Measurements from ENCODE around the gene NKD1. TPM values are rescaled to one million over a fixed set of nuclear protein-coding genes. Genes with fewer than 3 reads are reported as not detected.
A peak's percentile ranks its signal among the peaks of the same experiment; 100 is the strongest.

Gene NKD1
- total and polyA plus RNA-seq, 8 donors: 0.44 to 284 (median 2.1) TPM

GRCh38 chr16:50525716-50526115 is 22.5 kb upstream of the NKD1 start:
- 84 to 95% (median 94%) methylated on average over 6 of the region's 6 CpGs for WGBS, 5 donors
- DNase-seq: peak in 1 of 2 donors; percentile 1
- H3K27me3 ChIP-seq: peaks cover 0 to 14% (median 4%) of the 10 kb centered on the region in 3 donors
- H3K9me3 ChIP-seq: peaks cover 0 to 16% (median 13%) of the 10 kb centered on the region in 4 donors
- no peaks in the 10 kb centered on the region for H3K36me3 ChIP-seq
- no peak overlapping the region for H3K27ac ChIP-seq
- TF ChIP-seq EP300 (IDR thresholded peaks at IDR 0.05) (no peak), CTCF (IDR thresholded peaks at IDR 0.05) (no peak), POLR2AphosphoS5 (IDR thresholded peaks at IDR 0.05) (no peak), POLR2A (IDR thresholded peaks at IDR 0.05) (no peak)
- intact Hi-C loops (cut with DNase I; ENCODE audit: low total_unique reads): no loop called here
- H3K4me3 ChIP-seq: no peak overlapping the region
- no peaks in the 10 kb centered on the region for H3K4me1 ChIP-seq

GRCh38 chr16:50526249-50526648 is 21.9 kb upstream of the NKD1 start:
- H3K4me3 ChIP-seq: no peak overlapping the region
- TF ChIP-seq CTCF (IDR thresholded peaks at IDR 0.05) (no peak), POLR2A (IDR thresholded peaks at IDR 0.05) (no peak), POLR2AphosphoS5 (IDR thresholded peaks at IDR 0.05) (no peak), EP300 (IDR thresholded peaks at IDR 0.05) (no peak)
- no peaks in the 10 kb centered on the region for H3K4me1 ChIP-seq
- no peak overlapping the region for H3K27ac ChIP-seq
- WGBS, 5 donors: 81 to 88% (median 84%) methylated on average over 4 of the region's 4 CpGs
- DNase-seq: peak in 1 of 2 donors; percentile 9
- intact Hi-C loops (cut with DNase I; ENCODE audit: low total_unique reads): no loop called here
- peaks cover 0 to 16% (median 13%) of the 10 kb centered on the region in 4 donors for H3K9me3 ChIP-seq
- peaks cover 0 to 12% (median 4%) of the 10 kb centered on the region in 3 donors for H3K27me3 ChIP-seq
- H3K36me3 ChIP-seq: no peaks in the 10 kb centered on the region

GRCh38 chr16:50526796-50527195 is 21.4 kb upstream of the NKD1 start:
- Histone ChIP-seq H3K4me1 (no peaks in the 10 kb centered on the region), H3K9me3 (peaks cover 0 to 16% (median 13%) of the 10 kb centered on the region in 4 donors), H3K4me3 (no peak overlapping the region), H3K27ac (no peak overlapping the region), H3K27me3 (peaks cover 0 to 7% (median under 1%) of the 10 kb centered on the region in 3 donors), H3K36me3 (no peaks in the 10 kb centered on the region)
- DNase-seq: no peak
- no peak for TF ChIP-seq POLR2A (IDR thresholded peaks at IDR 0.05)
- no peak for TF ChIP-seq POLR2AphosphoS5 (IDR thresholded peaks at IDR 0.05)
- no peak for TF ChIP-seq CTCF (IDR thresholded peaks at IDR 0.05)
- intact Hi-C loops (cut with DNase I; ENCODE audit: low total_unique reads): no loop called here
- 82 to 94% (median 93%) methylated on average over 3 to 6 of the region's 6 CpGs for WGBS, 5 donors

- 50 to 76% (median 72%) methylated on average over 1 of the region's 1 CpG for WGBS, 5 donors
- DNase-seq: no peak
- Histone ChIP-seq H3K4me3 (no peak overlapping the region), H3K36me3 (no peaks in the 10 kb centered on the region), H3K9me3 (peaks cover 0 to 16% (median 13%) of the 10 kb centered on the region in 4 donors), H3K27ac (no peak overlapping the region), H3K4me1 (no peaks in the 10 kb centered on the region), H3K27me3 (peaks cover 0 to 1% (median 0%) of the 10 kb centered on the region in 3 donors)
- intact Hi-C loops (cut with DNase I; ENCODE audit: low total_unique reads): no loop called here
- no peak for TF ChIP-seq POLR2AphosphoS5 (IDR thresholded peaks at IDR 0.05)
- TF ChIP-seq EP300 (IDR thresholded peaks at IDR 0.05): no peak
- TF ChIP-seq CTCF (IDR thresholded peaks at IDR 0.05): no peak
- TF ChIP-seq POLR2A (IDR thresholded peaks at IDR 0.05): no peak
Observed at GRCh38 chr16:50528820-50529219, 19.4 kb upstream of the NKD1 start.

Measured in stomach (tissue), 9 donors.